GM10266 (cell line): ENCODE data around the gene PSMC2.

Experiments
- DNase-seq: peaks from one replicate; pipeline ENCODE4 v3.0.0; 2012; ENCODE audit errors: extremely low spot score
- CTCF ChIP-seq: IDR thresholded peaks from 2 replicates; pipeline ENCODE4 v1.5.1; 2012; ENCODE audit warnings: mild to moderate bottlenecking, low read depth; ENCODE audit not compliant: control insufficient read depth, insufficient read depth; ENCODE audit errors: missing control alignments

Gene PSMC2

GRCh38 chr7:103379270-103379975, 32.0 kb downstream of the PSMC2 start:
- DNase-seq, result no peak
- no peak for TF ChIP-seq CTCF

- DNase-seq, result no peak
- no peak for TF ChIP-seq CTCF
These were observed 33.1 kb downstream of the PSMC2 start for GRCh38 chr7:103380395-103381191.

- TF ChIP-seq CTCF, result no peak
- no peak for DNase-seq
These were observed 34.0 kb downstream of the PSMC2 start for GRCh38 chr7:103381280-103382031.

- TF ChIP-seq CTCF, result no peak
- DNase-seq, result no peak
These were observed 34.6 kb downstream of the PSMC2 start for GRCh38 chr7:103382032-103382402.

- no peak for DNase-seq
These were observed 39.8 kb downstream of the PSMC2 start for GRCh38 chr7:103387242-103387641.

GRCh38 chr7:103388469-103389140, 41.2 kb downstream of the PSMC2 start:
- no peak for TF ChIP-seq CTCF
- DNase-seq, result no peak

More at GRCh38 chr7:103387242-103387641, 39.8 kb downstream of the PSMC2 start:
- no peak for TF ChIP-seq CTCF
